Kidney (tissue), 14 donors: ENCODE results near the gene RMI2. TPM values are rescaled to one million over a fixed set of nuclear protein-coding genes. Genes with fewer than 3 reads are reported as not detected.
"Not testable (repeated sequence)": the region's sequence is repeated elsewhere in the genome, so short reads cannot be mapped to it uniquely, and the experiment has no call there.

Experiments
- DNase-seq, 5 donors: peaks; one replicate each; pipeline ENCODE4 v3.0.0-alpha.2; 2013 to 2020
- FAIRE-seq: peaks from 2 replicates; lab custom pipeline; 2012; peaks lifted over from hg19 to GRCh38; lab: Jason Lieb, UNC
- H3K27ac ChIP-seq, 2 donors: one replicate each; pipeline ENCODE4 v1.7.0; 2013; ENCODE audit warnings: low read depth in 2 of 2, low read length in 2 of 2, inconsistent platforms in 1 of 2
- H3K27me3 ChIP-seq: one replicate; pipeline ENCODE4 v1.7.1; 2013; ENCODE audit warnings: low read length, inconsistent platforms; ENCODE audit not compliant: control insufficient read depth, insufficient read depth
- H3K36me3 ChIP-seq, 3 donors: one replicate each; pipeline versions ENCODE4 v1.7.0 to v1.7.1; 2013; ENCODE audit warnings: low read length in 3 of 3, control low read depth in 1 of 3, inconsistent platforms in 1 of 3; ENCODE audit not compliant: insufficient read depth in 3 of 3, control insufficient read depth in 2 of 3
- H3K4me1 ChIP-seq, 3 donors: one replicate each; pipeline versions ENCODE4 v1.7.0 to v1.7.1; 2013; ENCODE audit warnings: low read length in 3 of 3, inconsistent platforms in 1 of 3, low read depth in 1 of 3; ENCODE audit not compliant: control insufficient read depth in 2 of 3, insufficient read depth in 2 of 3
- H3K4me3 ChIP-seq, 3 donors: one replicate each; pipeline versions ENCODE4 v1.7.0 to v1.8.1; 2013; ENCODE audit warnings: low read length in 3 of 3, control low read depth in 1 of 3, inconsistent platforms in 1 of 3
- H3K9ac ChIP-seq, 3 donors: one replicate each; pipeline versions ENCODE4 v1.7.0 to v1.7.1; 2013; ENCODE audit warnings: low read length in 3 of 3, control low read depth in 1 of 3, inconsistent platforms in 1 of 3
- H3K9me3 ChIP-seq, 3 donors: one replicate each; pipeline versions ENCODE4 v1.7.0 to v1.7.1; 2013; ENCODE audit warnings: low read length in 3 of 3, control low read depth in 1 of 3, inconsistent platforms in 1 of 3; ENCODE audit not compliant: control insufficient read depth in 2 of 3, insufficient read depth in 1 of 3
- CTCF ChIP-seq: IDR thresholded peaks from 3 replicates; pipeline ENCODE4 v1.5.1; 2012; ENCODE audit warnings: mild to moderate bottlenecking, moderate library complexity, borderline replicate concordance; ENCODE audit not compliant: insufficient read depth; ENCODE audit errors: extremely low read depth
- intact Hi-C: fragments of 100-400 bp; cut with DNase I; formaldehyde crosslinking; loops from one replicate; pipeline ENCODE4 v1.11.1; 2022
- polyA plus RNA-seq: library from polyadenylated mRNA; stranded (reverse); fragments of 350-450 nt; fragmentation: Illumina TruSeq; extraction: RNeasy Lipid Tissue Mini Kit (QIAGEN cat#74804); gene quantifications from one replicate; pipeline ENCODE4 v1.2.3, GENCODE V29; 2014; ENCODE audit warnings: low read depth, low replicate concordance; ENCODE audit not compliant: insufficient read depth
- total RNA-seq: library from RNA; stranded (reverse); fragmentation: NEBNext Ultra II Directional; extraction: Animal tissue kit (Norgen Biotek cat#: 25700); gene quantifications from one replicate; pipeline ENCODE4 v1.2.1, GENCODE V29; 2021
- donor health status: control.
- donor health status: control.
- donor health status: control.
- donor health status: control.
- donor health status: control.
- donor health status: DM: yes; HTN: yes; CAD: no.
- donor health status: Normal renal cell carcinoma (clear cell type).

Gene RMI2
- total and polyA plus RNA-seq, 2 donors from 2014 or later: 4.6 to 5.2 TPM

- no peaks in the 10 kb centered on the region for H3K27me3 ChIP-seq
These were observed 31.9 kb downstream of the RMI2 start for GRCh38 chr16:11377154-11377553.

GRCh38 chr16:11378951-11379350 lies 33.7 kb downstream of the RMI2 start:
- H3K4me3 ChIP-seq, H3K27ac ChIP-seq, intact Hi-C loops, H3K27me3 ChIP-seq, H3K36me3 ChIP-seq, FAIRE-seq, H3K9ac ChIP-seq, H3K4me1 ChIP-seq, H3K9me3 ChIP-seq: not testable (repeated sequence)
- peak in 1 of 5 donors; percentile 1 for DNase-seq

More at GRCh38 chr16:11377154-11377553, 31.9 kb downstream of the RMI2 start:
- no peak overlapping the region for H3K4me3 ChIP-seq
- H3K9ac ChIP-seq: no peak overlapping the region
- H3K36me3 ChIP-seq: no peaks in the 10 kb centered on the region
- FAIRE-seq (no peak), DNase-seq (no peak)
- peaks cover 0 to 3% (median 3%) of the 10 kb centered on the region in 3 donors for H3K4me1 ChIP-seq
- intact Hi-C loops: no loop called here
- no peak overlapping the region for H3K27ac ChIP-seq
- TF ChIP-seq CTCF: no peak
- H3K9me3 ChIP-seq: no peaks in the 10 kb centered on the region

- TF ChIP-seq CTCF: no peak
- no peak overlapping the region for H3K9ac ChIP-seq
- no peak overlapping the region for H3K4me3 ChIP-seq
- peak in 1 of 5 donors; percentile 67 for DNase-seq
- intact Hi-C loops: no loop called here
- no peaks in the 10 kb centered on the region for H3K4me1 ChIP-seq
- no peak for FAIRE-seq
- no peaks in the 10 kb centered on the region for H3K36me3 ChIP-seq
- no peak overlapping the region for H3K27ac ChIP-seq
- no peaks in the 10 kb centered on the region for H3K27me3 ChIP-seq
- H3K9me3 ChIP-seq: no peaks in the 10 kb centered on the region
These were observed 34.2 kb downstream of the RMI2 start for GRCh38 chr16:11379420-11379819.

- TF ChIP-seq CTCF: no peak
- Histone ChIP-seq H3K9me3 (no peaks in the 10 kb centered on the region), H3K4me1 (no peaks in the 10 kb centered on the region), H3K4me3 (no peak overlapping the region), H3K36me3 (no peaks in the 10 kb centered on the region), H3K9ac (no peak overlapping the region), H3K27me3 (no peaks in the 10 kb centered on the region), H3K27ac (no peak overlapping the region)
- intact Hi-C loops: no loop called here
- FAIRE-seq (no peak), DNase-seq (peak in 1 of 5 donors; percentile 14)
These were observed 35.6 kb downstream of the RMI2 start for GRCh38 chr16:11380836-11381235.
